Stromal cell of bone marrow (primary cell): ENCODE measurements around the gene CDK14.
"Not testable (repeated sequence)": the region's sequence is repeated elsewhere in the genome, so short reads cannot be mapped to it uniquely, and the experiment has no call there.

ENCODE experiments used
- DNase-seq: peaks from one replicate; pipeline ENCODE4 v3.0.0-alpha.2; 2012; ENCODE audit warnings: low read depth

The CDK14 gene

DNA sequence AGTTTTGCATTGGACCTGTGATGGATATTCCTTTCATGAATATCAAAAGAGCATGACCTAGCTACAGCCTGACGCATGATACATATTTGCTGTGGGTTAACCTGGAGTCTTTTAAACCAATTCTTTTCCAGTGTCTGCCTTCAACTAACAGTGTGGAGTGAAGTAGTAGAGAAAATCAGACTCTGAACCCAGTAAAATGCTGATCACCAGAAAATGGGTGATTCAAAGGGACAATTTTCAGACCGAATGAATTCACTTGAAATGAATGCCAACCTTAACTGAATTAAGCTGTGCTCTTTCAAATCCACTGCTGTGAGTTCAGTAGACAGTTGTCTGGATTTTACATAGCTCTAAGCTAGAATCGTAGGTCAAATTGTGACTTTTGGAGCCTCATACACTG, 123.0 kb downstream of the CDK14 start:
- no peak for DNase-seq

DNA sequence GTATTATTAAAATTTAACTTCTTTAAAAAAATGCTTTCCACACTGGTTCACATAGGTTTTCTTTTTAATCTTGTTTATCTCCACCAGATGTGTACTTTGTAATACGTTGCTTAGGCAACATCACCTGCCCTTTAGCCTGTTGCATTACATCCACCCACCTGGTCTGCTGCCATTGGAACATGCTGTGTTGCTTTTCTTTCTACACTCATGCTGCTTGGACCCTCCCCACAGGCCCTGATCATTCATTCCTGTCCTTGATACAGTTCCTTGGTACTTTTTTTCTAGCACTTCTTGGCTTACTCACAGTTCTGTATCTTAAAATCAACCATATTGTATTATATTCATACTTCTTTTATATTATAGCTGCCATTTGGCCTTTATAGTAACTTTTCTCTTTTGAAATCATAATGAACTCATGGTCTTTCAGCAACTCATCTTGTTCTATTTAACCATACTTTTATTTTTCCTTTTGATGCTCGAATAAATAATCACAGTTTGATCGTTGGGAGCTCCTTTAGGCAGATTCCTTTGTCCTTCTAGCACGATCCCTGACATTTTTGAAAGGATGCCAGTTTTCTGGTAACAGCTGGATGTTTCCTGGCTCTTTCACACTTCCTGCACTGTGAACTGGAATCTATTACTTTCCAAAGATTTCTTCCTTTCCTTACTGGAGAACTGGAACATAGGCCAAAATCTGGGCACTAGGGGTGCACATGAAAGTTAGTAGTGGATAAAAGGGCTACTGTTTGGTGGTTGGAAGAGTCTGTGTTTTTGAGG, 125.1 kb downstream of the CDK14 start:
- DNase-seq = peak; percentile 47

DNA sequence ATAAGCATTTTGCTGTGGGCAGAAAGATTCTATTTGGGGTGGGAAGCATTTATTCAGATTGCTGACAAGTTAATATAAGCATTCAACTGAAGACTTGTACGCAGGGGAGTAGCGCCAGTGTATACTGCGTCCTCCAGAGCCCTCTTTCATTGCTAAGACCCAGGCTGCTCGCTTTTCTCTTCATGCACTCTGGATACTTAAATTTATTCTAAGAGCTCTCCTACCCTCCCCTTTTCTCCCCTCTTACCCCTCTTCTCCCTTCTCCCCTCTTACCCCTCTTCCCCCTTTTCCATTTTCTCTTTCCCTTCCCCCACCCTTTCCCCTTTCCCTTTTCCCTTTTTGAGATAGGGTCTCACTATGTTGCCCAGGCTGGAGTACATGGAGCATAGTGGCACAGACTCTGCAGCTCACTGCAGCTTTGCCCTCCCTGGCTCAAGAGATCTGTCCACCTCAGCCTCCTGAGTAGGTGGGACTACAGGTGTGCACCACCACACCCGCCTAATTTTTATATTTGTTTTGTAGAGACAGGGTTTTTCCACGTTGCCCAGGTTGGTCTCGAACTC, 125.8 kb downstream of the CDK14 start:
- DNase-seq = no peak

DNA sequence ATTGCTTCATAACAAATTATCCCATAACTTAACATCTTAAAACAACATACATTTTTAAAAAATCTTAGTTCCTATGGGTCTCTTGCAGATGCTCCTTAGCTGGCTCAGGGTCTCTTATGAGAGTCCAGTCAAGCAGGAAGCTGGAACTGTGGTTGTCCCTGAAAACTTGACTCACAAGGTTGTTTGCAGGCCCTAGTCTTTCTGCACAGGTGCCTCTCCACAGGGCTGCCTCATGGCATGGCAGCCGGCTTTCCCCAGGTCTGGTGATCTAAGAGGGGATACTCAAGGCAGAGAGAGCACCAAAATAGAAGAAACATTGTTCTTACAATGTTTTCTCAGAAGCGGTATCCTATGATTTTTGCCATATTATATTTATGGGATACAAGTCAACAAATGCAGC, 127.1 kb downstream of the CDK14 start:
- no peak for DNase-seq

DNA sequence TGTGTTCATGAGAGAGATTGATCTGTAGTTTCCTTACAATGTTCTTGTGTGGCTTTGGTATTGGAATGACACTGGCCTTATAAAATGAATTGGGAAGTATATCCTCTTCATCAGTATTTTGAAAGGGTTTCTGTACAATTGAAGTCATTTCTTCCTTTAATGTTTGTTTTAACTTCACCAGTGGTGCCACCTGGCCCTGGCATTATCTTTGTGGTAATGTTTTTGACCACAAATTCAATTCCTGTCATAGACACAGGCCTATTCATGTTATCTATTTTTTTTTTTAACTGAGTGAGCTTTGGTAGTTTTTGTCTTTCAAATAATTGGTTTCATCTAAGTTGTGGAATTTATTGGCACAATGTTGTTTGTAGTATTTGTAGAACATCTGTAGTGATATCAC, 127.7 kb downstream of the CDK14 start:
- DNase-seq = no peak

DNA sequence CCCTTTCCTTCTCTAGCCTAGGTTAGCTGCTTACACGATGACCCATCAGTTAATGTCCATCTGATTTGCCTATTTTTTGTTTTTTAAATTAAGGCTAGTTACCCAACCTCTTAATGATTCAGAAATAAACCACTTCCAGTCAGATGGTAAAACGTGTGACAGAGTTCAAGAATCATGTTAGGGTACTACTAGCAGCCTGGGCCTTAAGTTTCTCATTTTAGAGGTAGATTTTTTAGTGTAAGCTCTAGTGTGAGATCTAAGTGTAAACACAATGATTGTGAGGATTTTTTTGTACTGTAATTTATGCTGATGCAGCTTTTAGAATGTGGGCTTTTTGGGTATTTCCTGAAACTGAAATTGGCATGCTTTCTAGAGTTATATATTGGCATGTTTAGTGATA, 130.0 kb downstream of the CDK14 start:
- no peak for DNase-seq

DNA sequence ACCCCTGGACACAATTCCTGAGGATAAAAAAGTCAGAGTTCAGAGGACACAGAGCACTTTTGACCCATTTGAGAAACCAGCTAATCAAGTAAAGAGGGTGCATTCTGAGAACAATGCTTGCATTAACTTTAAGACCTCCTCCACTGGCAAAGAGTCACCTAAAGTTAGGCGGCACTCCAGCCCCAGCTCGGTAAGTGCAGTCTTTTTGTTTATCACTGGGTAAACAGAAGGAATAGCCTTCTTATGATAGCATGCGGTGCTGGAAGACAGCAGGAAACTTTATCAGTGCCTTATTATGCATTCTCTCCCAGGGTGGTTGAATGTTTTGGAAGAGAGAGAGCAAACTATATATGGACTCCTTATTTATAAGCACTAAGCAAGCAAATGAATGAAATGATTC, 130.5 kb downstream of the CDK14 start:
- DNase-seq = no peak

DNA sequence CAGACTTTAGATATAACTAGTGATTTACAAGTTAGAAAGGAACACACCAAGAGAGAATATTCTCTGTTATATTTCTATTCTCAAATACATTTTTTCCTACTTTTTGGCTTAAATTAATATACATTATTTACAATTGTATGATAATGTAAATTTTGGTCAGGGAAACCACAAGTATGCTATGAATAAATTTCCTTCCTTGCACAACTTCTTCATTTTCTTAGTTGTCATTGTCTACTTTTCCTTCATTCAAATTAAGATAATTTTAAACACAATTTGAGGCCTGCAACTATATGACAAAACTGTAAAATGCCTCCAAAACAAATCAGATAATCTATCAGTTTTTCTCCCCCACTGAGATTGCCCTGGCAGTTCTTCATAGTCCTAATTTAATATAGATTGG, 131.3 kb downstream of the CDK14 start:
- no peak for DNase-seq

DNA sequence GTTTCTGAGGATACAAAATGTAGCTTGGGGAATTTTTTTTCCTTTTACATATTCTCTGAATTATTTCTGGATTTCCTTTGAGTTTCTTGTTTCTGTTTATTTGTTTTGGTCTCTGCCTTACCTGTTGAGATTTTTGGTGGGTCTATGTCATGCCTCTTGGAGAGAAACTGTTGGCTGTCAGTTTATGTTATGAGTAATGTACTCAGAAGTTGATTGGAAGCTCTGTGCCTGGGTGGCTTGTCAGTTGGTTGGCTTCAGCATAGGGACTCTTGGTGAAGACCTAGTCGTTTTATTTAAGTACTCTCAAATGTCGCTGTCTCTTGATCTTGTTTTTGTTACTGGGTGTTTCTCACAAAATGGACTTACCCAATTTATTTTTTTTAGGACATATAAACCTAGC, 132.4 kb downstream of the CDK14 start:
- DNase-seq = no peak

DNA sequence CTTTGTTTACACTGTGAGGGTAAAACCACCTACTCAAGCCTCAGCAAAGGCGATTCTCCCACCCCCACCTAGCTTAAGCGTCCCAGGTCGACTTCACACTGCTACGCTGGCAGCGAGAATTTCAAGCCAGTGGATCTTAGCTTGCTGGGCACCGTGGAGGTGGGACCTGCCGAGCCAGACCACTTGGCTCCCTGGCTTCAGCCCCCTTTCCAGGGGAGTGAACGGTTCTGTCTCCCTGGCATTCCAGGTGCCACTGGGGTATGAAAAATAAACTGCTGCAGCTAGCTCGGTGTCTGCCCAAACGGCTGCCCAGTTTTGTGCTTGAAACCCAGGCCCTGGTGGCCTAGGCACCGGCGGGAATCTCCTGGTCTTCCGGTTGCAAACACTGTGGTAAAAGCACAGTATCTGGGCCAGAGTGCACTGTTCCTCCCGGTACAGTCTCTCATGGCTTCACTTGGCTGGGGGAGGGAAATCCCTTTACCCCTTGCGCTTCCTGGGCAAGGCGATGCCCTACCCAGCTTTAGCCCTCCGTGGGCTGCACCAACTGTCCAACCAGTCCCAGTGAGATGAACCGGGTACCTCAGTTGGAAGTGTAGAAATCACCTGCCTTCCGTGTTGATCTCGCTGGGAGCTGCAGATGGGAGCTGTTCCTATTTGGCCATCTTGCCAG, 139.6 kb downstream of the CDK14 start:
- DNase-seq = not testable (repeated sequence)

DNA sequence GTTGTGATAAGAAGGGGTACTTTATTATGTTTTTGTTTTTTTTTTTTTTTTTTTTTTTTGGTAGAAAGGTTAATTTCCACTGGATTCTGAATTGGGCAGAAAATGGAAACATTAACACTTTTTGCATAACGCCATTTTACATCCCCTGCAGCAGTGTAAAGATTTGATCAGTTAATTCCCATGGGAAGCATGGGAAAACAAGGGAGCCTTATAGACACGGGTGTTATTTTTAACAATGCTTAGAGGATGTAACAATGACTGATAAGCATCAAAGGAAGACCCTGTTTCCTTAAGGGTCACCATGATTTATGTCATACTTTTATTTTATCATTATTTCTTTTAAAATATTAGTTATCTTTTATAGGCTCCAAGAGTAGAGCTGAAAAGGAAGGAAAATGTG, 140.2 kb downstream of the CDK14 start:
- no peak for DNase-seq

DNA sequence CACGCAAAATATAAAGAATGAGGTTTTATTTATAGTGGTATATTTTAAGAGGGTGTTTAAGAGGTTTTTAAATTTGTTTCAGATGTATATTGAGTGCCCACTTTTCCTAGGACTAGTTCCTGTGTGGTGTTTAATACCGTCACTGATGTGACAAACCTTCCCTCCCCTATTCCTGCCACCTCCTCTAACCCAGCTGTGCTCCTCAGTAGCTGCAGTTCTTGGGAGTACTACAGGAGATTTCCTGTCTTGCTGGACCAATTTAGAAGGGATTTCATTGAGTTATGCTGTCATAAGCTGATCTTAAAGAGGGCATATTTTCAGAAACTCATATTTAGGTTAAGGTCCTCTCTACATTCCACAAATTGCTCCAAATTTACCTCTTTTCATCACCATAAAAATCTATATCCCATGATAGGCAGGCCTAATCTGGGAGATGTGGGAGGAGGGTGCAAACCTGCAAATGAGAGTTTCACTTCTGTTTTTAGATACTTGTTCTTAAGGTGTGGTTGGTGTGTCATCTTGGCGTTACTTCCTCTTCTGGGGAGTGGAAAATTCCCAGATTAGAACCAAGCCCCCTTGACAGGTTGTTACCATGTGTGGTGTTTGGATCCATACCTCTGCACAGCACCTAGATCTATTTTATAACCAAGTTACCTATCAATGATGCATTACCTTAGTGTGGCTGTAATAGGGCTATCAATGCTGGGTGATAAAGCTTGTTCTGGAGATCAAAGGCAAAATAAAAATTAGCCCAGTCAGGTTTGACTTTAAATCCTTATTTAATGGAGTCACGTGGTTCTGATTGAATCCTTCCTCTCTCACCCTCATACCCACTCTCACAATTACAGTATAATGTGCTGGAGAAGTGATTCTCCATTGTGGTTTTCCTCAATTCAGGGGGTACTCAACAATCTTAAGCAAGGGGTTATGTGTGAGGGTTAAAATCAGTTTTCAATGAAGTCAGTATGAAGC, 141.1 kb downstream of the CDK14 start:
- DNase-seq = no peak

DNA sequence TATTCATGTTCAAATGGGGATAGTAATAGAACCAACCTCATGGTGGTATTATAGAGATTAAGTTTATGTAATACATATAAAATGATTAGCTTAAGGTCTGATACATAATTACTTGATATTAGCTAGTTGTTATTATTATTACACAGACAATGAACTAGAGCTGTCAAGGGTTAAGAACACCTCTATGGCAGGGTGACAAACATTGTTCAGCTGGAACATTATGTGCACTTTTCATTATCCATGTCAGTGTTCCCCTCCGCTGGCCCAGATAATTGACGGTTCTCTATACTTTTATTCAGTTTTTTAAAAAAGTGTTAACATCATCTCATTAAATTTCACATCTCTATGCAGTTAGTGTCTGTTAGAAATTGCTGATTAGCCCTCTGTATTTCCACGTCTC, 142.1 kb downstream of the CDK14 start:
- DNase-seq = no peak

DNA sequence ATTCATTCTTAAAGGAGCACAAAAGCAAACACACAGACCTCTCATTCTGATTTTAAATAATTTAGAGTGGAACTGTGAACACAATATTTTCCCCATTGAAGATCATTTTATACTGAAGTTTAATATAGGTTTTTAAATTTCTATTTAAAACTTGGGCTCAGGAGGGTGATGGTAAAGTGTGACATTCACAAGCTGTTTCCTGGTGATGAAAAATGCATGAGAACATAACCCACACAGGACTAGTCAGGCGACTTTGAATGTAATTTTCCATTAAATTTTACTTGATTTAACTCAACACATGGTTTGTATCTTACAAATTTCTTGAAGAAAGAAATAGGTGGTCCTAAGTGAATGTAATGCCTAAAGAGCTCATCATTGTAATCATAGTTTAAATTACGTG, 143.6 kb downstream of the CDK14 start:
- DNase-seq = no peak

DNA sequence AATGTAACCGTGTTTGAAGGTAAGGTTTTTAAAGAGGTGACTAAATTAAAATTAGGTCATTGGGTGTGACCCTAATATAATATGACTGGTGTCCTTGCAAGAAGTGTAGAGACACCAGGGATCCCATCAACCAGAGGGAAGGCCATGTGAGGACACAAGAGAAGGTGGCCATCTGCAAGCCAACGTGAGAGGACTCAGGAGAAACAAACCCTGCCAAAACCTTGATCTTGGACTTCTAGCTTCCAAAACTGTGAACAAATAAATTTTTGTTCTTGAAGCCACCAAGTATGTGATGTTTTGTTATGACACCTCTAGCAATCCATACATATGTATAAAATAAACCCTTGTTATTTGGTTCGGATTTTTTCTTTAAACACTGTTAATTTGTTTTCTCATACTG, 144.3 kb downstream of the CDK14 start:
- DNase-seq = no peak

DNA sequence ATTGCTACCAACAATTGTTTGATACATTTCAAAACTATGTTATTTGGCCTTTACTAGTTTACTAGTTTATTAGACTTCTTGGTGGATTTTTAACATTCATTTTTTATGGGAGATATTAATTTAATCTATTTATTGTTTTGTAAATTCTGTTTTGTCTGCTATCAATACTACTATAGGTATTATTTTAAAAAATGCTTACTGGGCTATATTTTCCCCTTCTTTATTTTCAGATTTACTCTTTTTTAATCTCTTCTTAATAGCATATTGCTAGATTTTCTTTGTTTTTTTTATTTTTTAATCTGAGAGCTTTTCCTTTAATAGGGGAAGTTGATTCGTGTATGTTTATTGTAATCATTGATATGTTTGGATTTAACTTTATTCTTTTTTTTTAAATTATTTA, 147.5 kb downstream of the CDK14 start:
- DNase-seq = no peak

DNA sequence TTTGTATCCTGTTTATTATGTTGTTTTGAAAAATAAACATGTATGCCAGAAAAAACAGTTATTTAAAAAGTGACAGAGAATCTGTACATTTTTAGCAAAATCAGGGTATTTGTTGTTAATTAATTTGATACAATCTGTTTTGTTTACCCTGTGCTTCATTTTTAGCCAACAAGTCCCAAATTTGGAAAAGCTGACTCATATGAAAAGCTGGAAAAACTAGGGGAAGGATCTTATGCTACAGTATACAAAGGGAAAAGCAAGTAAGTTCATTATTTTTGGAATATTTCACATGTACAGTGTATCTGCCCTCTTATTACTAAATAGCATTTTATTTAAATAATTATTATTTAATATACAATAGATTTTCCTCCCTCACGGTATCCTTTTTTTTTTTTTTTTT, 151.4 kb downstream of the CDK14 start:
- DNase-seq = peak; percentile 18

DNA sequence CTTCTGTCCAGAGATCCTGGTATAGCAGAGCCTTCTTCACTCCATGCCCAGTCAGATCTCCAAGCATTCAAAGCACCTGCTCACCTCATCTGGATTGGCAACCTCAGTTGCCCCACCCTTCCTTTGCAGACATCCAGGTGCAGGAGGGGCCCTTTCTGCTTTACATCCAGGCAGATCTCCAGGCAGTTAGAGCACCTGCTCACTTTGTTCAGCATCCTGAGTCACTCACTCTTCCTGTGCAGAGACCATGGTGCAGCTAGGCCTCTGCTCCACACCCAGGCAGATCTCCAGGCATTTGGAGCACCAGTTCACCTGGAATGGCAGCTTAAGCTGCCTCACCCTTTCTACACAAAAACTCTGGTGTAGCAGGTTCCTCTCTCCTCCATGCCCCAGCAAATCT, 153.1 kb downstream of the CDK14 start:
- DNase-seq = no peak

DNA sequence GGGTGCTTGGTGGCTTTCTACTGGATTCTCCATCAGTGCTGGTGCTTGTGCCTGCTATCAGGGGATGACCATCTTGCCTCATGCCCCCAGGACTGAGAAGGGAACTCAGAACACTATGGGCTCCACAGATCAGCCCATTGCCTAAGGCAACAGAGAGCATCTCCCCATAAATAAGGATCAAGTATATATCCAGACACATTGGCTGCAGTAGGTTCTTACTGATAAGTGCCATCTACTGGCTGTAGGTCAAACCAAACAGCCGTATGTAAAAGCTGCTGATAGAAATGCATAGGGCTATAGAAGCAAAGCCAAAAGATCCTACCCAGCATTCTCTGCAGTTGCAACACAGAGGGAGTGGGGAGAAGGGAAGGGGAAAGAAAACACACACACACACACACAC, 153.7 kb downstream of the CDK14 start:
- DNase-seq = no peak

DNA sequence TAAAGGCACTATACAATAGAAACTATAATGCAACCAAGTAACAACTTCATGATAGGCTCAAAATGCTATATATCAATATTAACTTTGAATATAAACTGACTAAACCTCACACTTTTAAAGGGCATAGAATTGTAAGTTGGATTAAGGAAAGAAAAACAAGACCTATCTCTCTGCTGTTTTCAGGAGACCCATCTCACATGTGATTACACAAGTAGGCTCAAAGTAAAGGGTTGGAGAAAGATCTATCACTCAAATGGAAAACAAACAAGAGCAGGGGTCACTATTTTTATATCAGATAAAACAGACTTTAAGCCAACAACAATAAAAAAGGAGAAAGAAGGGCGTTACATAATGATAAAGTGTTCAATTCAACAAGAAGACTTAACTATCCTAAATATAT, 155.5 kb downstream of the CDK14 start:
- no peak for DNase-seq

DNA sequence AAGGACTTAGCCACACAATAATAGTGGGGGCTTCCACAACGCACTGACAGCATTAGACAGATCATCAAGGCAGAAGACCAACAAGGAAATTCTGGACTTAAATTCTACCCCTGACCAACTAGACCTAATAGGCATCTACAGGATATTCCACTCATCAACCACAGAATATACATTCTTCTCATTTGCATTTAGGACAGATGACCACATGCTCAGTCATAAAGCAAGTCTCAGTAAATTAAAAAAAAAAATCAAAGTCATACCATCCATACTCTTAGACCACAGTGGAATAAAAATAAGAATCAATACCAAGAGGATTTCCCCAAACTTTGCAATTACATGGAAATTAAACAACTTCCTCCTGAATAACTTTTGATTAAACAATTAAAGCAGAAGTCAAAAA, 155.9 kb downstream of the CDK14 start:
- no peak for DNase-seq

DNA sequence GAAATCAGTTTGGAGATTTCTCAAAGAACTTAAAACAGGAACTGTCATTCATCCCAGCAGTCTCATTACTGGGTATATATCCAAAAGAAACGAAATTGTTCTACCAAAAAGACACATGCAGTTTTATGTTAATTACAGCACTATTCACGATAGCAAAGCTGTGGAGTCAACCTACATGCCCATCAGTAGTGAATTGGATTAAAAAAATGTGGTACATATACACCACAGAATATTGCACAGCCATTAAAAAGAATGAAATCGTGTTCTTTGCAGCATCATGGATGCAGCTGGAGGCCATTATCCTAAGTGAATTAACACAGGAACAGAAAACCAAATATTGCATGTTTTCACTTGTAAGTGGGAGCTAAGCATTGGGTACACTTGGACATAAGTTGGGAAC, 158.9 kb downstream of the CDK14 start:
- DNase-seq = no peak
